ENCODE measurements around the gene FBXO21.
"Not testable (repeated sequence)": the region's sequence is repeated elsewhere in the genome, so short reads cannot be mapped to it uniquely, and the experiment has no call there.

FBXO21 gene

DNA sequence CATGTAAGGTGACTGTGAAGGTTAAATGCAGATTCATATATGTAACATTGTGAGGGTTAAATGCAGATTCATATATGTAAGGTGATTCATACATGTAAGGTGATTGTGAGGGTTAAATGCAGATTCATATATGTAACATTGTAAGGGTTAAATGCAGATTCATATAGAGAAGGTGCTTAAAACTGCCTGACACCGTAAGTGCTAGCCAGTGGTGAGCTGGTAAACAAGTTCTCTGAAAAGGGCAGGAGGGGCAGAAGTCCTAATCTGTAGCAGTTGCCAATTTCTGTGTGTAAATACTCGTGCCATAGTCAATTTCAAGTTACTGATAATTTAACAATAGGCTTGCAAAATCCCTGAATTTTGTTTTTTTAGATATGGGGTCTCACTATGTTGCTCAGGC, 86.3 kb downstream of the FBXO21 start:
- not testable (repeated sequence) for DNase-seq (ENCODE audit: low read depth in 2 of 2)

DNA sequence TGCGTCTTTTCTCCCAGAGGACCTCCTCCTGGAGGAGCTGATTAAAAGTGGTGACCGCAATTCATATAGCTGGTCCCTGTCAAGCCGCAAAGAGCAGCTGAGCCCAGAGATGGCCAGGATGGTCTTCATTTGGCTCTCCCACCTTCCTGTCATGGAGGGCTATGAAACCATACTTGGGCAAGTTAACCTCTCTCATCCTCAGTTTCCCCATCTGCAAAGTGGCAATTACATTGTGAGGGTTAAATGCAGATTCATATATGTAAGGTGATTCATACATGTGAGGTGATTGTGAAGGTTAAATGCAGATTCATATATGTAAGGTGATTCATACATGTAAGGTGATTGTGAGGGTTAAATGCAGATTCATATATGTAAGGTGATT, 87.5 kb downstream of the FBXO21 start:
- DNase-seq (ENCODE audit: low read depth in 2 of 2): no peak

DNA sequence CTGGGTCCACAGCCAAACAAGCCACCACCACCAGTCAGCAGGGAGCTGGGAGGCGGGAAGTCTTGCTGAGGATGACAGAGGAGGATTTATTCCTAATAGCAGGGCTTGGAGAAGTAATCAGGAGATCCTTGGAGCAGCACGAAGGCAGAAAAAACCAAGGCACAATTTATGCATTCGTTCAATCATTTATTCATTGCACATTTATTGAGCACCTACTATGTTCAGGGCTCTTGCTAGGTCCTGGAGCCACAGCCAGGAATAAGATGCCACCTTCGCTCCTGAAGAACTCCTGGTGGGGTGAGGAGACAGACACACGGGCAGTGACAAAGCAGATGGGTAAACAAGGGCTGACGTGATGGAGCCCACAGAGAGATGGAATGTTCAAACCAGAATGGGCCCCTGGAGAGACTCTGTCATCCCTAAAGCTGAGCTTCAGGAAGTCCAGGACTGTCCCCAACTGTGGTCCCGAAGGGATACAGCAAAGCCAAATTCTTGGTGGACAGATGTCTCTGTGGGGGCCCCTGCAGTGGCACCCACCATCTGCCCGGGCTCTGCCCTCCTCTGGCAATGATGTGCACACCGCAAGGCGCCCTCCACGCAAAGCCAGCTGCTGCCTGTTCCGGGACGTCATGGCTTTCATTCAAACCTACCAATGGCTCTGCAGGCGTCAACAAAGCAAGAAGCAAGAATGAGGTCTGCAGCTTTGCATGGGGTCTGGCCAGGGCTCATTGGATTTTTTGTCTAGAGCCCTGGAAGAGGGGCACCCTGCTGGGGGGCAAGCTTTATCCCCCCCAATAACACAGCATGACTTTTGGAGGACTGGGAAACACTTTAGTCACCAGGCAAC, 88.1 kb downstream of the FBXO21 start:
- no peak for DNase-seq (ENCODE audit: low read depth in 2 of 2)

DNA sequence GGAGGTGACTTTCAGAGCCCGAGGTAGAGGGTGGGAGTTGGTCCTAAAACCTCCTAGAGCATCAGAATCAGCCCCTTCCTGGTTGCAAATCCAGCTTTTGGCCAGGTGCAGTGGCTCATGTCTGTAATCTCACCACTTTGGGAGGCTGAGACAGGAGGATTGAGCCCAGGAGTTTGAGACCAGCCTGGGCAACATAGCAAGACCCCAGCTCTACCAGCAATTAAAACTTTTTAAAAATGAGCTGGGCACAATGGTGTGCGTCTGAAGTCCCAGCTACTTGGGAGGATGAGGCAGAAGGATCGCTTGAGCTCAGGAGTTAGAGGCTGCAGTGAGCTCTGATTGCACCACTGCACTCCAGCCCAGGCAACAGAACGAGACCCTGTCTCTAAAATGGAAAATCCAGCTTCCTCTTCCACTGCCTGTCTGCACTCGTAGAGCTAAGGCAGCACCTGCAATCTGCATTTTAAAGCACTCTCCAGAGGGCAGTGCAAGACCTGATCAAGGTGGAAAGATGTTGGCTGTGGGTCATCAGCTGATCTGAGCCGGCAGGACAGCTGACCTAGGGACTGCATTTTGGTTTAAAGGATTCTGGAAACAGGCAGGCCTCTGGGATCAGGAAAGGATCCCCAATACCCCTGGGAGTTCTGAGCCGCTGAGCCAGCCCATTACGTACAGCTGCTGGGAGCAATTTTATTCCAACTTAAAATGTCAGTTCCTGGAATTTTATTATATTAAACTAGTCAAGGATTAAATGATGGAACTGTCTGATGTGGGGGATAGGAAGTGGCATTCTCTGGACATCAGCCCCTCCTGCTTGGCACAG, 89.2 kb downstream of the FBXO21 start:
- no peak for DNase-seq (ENCODE audit: low read depth in 2 of 2)

DNA sequence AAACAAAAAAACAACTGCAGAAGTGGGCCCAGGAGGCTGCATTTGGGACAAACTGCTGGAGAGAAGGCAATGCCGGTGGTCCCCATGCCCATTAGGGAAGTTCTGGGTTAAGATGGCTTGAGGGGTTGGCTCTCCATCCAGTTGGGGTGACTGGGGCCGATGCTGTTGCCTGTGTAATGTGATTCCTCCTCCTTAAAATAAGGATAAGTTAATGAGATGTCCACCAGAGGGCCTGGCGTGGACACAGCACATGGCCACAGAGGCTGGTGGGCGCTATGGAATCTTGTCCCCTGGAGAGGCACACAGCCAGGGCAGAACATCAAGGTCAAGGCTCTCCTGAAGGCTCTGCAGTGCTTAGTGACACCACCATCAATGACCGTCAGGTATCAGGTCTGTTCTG, 90.0 kb downstream of the FBXO21 start:
- no peak for DNase-seq (ENCODE audit: low read depth in 2 of 2)

DNA sequence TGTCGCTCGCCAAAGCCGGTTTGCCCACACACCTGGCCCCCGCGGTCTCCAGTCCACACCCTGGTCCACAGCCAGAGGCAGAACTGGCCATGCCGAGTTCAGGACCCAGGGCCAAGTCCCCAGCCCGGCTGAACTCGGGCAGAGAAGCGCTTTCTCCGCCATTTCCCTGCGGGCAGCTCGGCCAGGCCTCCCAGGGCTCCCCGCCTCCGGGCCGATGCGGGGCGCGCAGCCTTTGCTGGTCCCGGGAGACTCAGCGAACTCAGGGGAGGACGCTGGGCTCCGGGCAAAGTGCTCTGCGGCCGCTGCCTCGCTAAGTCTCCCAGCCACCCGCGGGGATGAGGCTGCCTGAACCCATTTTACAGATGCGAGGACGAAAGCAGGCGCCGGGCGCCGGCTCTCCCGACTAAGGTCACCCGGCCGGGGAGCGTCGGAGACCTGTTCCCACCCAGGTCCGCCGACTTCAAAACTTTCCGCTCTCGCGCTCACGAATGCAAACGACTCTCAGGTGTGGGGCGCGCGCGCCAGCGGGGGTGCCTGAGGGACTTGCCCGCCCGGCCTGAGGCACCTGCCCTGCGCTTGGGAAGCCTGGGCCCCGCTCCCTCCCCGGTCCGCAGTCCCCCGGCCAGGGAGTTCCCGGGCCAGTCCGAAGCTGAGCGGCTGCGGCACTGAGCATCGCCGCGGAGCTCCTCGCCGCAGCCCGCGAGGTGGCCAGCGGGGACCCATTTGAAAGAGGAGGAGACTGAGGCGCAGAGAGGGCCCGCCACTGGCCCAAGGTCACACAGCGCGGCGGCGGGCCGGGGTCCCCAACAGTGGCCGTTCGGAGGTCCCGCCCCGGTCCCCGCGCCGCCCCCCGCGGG, 91.7 kb downstream of the FBXO21 start:
- no peak for DNase-seq (ENCODE audit: low read depth in 2 of 2)

DNA sequence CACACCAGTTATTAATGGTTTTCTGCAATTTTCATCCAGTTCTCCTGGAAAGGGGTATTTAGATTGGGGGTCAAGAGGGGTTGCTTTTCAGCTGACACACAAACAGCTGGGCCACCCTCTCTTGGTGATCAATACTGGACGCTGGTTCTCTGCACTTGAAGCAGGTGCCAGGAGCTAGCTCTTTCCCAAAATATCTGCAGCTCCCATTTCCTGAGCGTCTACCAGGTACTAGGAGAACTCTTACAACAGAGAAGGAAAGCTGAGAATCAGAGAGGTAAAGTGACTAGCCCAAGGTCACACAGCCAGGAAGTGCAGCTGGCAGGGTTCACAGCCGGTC, 92.3 kb downstream of the FBXO21 start:
- DNase-seq (ENCODE audit: low read depth in 2 of 2): no peak

DNA sequence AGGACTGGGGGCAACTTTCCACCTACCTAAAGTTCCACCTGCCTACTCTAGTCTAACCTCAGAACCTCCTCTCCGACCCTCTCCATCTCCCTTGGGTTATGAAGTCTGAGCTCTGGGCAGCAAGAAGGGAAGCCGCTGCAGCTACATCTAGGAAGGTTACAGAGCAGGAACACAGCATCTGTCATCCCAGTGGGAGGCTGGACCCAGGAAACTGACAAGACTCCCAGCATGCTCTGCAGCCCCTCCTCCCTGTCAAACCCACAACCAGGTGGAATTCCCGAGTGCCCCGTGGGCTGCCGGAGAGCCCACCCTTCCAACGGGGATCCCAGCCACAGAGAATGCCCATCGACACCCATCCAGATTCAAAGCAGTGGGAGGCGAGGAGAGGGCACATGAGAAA, 93.1 kb downstream of the FBXO21 start:
- DNase-seq (ENCODE audit: low read depth in 2 of 2): no peak

DNA sequence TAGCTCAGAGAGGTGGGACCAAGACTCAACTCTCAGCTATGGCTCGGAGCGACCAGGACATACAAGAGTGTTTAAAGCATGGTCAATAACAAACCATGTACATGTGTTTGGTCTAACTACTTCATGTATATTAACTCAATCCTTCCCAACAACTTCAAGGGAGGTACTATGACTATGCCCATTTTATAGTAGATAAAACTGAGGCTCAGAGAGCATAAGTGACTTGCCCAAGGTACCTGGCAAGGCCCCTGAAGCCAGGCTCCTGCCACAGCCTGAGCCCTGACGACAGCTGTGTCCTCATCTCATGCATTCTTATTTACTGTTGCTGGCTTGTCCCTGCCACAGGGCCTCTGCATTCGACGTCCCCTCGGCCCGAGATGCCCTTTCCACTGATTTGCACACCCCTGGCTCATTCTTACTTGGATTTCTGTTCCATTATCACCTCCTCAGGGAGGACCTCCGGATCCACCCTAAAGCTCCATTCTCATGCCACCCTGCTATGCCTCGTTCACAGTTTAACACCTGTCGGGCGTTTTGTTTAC, 93.7 kb downstream of the FBXO21 start:
- no peak for DNase-seq (ENCODE audit: low read depth in 2 of 2)

DNA sequence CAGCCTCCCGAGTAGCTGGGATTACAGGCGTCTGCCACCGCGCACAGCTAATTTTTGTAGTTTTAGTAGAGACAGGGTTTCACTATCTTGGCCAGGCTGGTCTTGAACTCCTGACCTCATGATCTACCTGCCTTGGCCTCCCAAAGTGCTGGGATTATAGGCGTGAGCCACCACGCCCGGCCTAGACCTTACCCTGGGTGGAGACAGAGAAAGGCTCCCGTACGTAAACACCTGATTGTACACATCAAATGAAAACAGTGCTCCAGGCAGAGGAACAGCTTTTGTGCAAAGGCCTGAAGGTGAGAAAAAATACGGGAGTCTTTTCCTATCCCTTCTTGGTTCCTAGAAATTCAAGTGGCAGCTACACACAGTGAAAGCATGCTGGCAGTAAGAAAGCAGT, 95.1 kb downstream of the FBXO21 start:
- DNase-seq (ENCODE audit: low read depth in 2 of 2): not testable (repeated sequence)

DNA sequence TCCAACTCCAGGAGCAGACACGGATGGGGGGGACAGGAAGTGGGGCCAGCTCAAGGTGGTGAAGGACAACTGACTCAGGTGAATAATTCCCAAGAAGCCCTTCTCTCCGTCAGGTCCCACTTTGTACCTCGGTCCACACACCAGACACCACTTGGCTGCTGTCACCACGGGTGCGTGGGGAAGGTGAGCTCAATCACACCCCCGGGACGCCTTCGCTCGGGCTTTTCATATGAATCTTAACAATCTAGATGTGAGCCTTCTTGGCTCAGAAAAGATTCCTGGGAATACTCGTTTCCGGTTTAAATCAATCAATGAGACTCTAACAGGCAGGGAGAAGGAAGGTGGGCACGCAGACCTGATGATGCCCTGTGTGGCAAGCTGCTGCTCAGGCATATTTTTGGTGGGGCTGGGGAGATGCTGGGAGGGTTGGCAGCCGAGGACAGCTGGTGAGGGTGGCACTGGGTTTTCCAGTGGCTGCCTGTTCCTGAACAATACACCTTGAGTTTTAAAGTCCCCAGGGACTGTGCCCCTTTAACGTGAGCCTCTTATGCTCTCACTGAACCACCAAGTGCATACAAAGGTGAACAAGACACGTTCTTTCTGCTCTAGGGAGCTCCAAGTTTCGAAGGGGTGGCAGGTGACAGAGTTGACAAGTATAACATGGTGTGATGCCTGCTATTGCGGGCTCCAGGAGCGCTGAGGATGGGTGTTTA, 96.2 kb downstream of the FBXO21 start:
- no peak for DNase-seq (ENCODE audit: low read depth in 2 of 2)

DNA sequence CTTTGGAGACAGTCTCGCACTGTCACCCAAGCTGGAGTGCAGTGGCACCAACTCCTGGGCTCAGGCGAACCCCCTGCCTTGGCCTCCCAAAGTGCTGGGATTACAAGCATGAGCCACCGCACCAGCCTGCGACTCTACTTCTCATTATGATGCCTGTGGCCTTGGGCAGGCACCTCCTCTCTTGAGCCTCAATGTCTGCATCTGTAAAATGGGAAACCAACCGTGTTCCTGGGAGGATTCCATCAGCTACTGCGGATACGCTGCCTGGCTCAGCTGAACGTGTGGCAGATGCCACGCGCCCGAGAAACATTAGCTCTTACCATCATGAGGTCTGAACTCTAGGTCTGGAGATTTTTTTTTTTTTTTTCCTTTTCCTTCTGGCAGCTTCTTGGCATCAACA, 96.8 kb downstream of the FBXO21 start:
- DNase-seq (ENCODE audit: low read depth in 2 of 2): no peak

DNA sequence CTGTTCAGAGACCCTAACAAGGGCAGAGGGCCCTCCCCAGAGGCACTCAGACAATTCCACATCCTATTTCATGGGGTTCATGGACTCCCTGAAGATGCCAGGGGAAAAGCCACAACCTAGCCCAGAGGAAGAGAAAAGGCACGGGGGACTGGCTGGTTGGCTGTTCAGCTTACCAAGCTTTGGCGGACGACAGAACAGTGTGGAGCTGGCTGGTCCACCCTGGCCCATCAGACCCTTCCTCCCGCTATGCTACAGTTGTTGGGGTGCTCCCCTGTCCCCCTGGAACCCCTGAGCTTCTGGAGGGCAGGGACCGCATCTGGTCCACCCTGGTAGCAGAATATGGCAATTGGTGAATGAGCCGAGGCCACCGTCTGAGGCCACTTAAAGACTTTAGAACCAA, 97.4 kb downstream of the FBXO21 start:
- no peak for DNase-seq (ENCODE audit: low read depth in 2 of 2)

DNA sequence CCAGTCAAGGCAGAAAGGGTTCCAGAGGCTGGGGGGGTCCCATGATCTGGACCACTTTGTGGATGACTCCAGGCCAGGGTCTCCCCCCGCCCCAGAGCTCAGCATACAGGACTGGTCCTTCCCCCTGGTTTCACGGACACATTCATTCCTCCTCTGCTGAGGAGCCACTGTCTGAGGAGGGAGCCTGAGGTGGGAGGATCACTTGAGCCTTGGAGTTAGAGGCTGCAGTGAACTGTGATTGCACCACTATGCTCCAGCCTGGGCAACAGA, 97.8 kb downstream of the FBXO21 start:
- DNase-seq (ENCODE audit: low read depth in 2 of 2): no peak
